HepG2 (cell line): ENCODE measurements around the gene GRIN3B. TPM values are rescaled to one million over a fixed set of nuclear protein-coding genes. Genes with fewer than 3 reads are reported as not detected.

Experiments used
- ATAC-seq: fragments of 200-7000 bp; cut with Tn5 transposase; 3 replicates; pipeline ENCODE4 v1.9.1; 2020; ENCODE audit warnings: mild to moderate bottlenecking, moderate library complexity
- BruUV-seq: library from RNA; stranded (reverse); fragments of 400-500 nt; replicated peaks from 2 replicates; lab custom pipeline; 2021; lab: Mats Ljungman, UMichigan
- CTCF ChIA-PET: fragments of 300-600 bp; formaldehyde crosslinking; extraction: SDS; loops from one replicate; lab custom pipeline; 2021; ENCODE audit warnings: low total read pairs, inconsistent platforms, low intra/inter-chr PET ratio; lab: Yijun Ruan, JAX
- POLR2A ChIA-PET: fragments of 350-600 bp; sonication (Branson Sonifier 250); formaldehyde crosslinking; loops from one replicate; lab custom pipeline; 2020; ENCODE audit warnings: antibody characterized with exemption, inconsistent platforms; lab: Yijun Ruan, JAX
- DNase-seq: peaks from one replicate; pipeline ENCODE4 v3.0.0-alpha.2; 2015; ENCODE audit warnings: low spot score
- FAIRE-seq: peaks from 3 replicates; lab custom pipeline; 2011; peaks lifted over from hg19 to GRCh38; lab: Jason Lieb, UNC
- H2AFZ ChIP-seq: one replicate; pipeline ENCODE4 v1.6.1; 2011; ENCODE audit warnings: low read length, inconsistent platforms
- H3K27ac ChIP-seq: fragments of 300-600 bp; 3 replicates; pipeline ENCODE4 v1.8.0; 2011; ENCODE audit warnings: mixed run types, mild to moderate bottlenecking, mixed read lengths, low read length, inconsistent platforms; ENCODE audit not compliant: insufficient read depth; ENCODE audit errors: extremely low read length
- H3K27me3 ChIP-seq, 2 experiments: fragments of 200-600 bp in 1 of 2; 2 replicates in 1 of 2; 3 replicates in 1 of 2; pipeline versions ENCODE4 v1.6.0 to v1.8.0; 2011; ENCODE audit warnings: low read length in 2 of 2, mild to moderate bottlenecking in 2 of 2, moderate library complexity in 2 of 2, inconsistent platforms in 1 of 2; ENCODE audit not compliant: insufficient read depth in 2 of 2, control insufficient read depth in 1 of 2
- H3K36me3 ChIP-seq, 2 experiments: fragments of 200-600 bp in 1 of 2; replicated peaks in 1 of 2; 2 replicates in 1 of 2; 3 replicates in 1 of 2; pipeline versions ENCODE4 v1.5.1 to v1.8.0; 2011; ENCODE audit warnings: low read length in 2 of 2, inconsistent platforms in 1 of 2; ENCODE audit not compliant: insufficient read depth in 2 of 2, control insufficient read depth in 1 of 2
- H3K4me1 ChIP-seq: 2 replicates; pipeline ENCODE4 v1.5.1; 2012; ENCODE audit warnings: low read length, inconsistent platforms; ENCODE audit not compliant: insufficient read depth
- H3K4me2 ChIP-seq: 2 replicates; pipeline ENCODE4 v1.6.0; 2011; ENCODE audit warnings: low read depth, low read length, inconsistent platforms
- H3K4me3 ChIP-seq, 3 experiments: fragments of 200-600 bp in 1 of 3; sonication (generic), shearing (Covaris generic) in 1 of 3; replicated peaks in 1 of 3; 2 replicates each; pipeline ENCODE4 v1.5.1; 2011 to 2016; ENCODE audit warnings: low read length in 3 of 3, inconsistent platforms in 2 of 3, low read depth in 2 of 3, mild to moderate bottlenecking in 2 of 3, control low read depth in 1 of 3, mixed read lengths in 1 of 3; ENCODE audit not compliant: insufficient read depth in 1 of 3
- H3K79me2 ChIP-seq: one replicate; pipeline ENCODE4 v1.6.1; 2011; ENCODE audit warnings: low read length, inconsistent platforms; ENCODE audit not compliant: insufficient read depth
- H3K9ac ChIP-seq: 2 replicates; pipeline ENCODE4 v1.6.0; 2011; ENCODE audit warnings: mild to moderate bottlenecking, low read depth, low read length, inconsistent platforms; ENCODE audit not compliant: insufficient read depth
- H3K9me3 ChIP-seq: 2 replicates; pipeline ENCODE4 v1.5.1; 2012; ENCODE audit warnings: mild to moderate bottlenecking, low read length
- H4K20me1 ChIP-seq: 2 replicates; pipeline ENCODE4 v1.6.0; 2011; ENCODE audit warnings: inconsistent platforms, mild to moderate bottlenecking, low read length, moderate library complexity; ENCODE audit not compliant: insufficient read depth
- GTF3A ChIP-seq: sonication (generic); formaldehyde crosslinking; conservative IDR thresholded peaks from 2 replicates; pipeline ENCODE4 v1.4.0; 2020; ENCODE audit warnings: mild to moderate bottlenecking, missing genetic modification reagents
- HDAC1 ChIP-seq: sonication (generic); formaldehyde crosslinking; IDR thresholded peaks from 2 replicates; pipeline ENCODE4 v1.5.1; 2020; ENCODE audit warnings: mild to moderate bottlenecking, missing genetic modification reagents
- HNF1B ChIP-seq: sonication (generic); formaldehyde crosslinking; IDR thresholded peaks from 2 replicates; pipeline ENCODE4 v1.5.1; 2020; ENCODE audit warnings: mild to moderate bottlenecking, moderate library complexity, missing genetic modification reagents
- KAT7 ChIP-seq: IDR thresholded peaks from 2 replicates; pipeline ENCODE4 v1.6.1; 2018; ENCODE audit warnings: borderline replicate concordance, missing compliant biosample characterization
- RBAK ChIP-seq: sonication (generic); formaldehyde crosslinking; IDR thresholded peaks from 2 replicates; pipeline ENCODE4 v1.5.1; 2020; ENCODE audit warnings: mild to moderate bottlenecking, missing genetic modification reagents
- SOX13 ChIP-seq, 3 experiments: fragments of 450-650 bp in 1 of 3; sonication (generic) in 1 of 3; formaldehyde crosslinking in 1 of 3; IDR thresholded peaks in 2 of 3; conservative IDR thresholded peaks in 1 of 3; 2 replicates each; pipeline versions ENCODE4 v1.5.0 to v1.6.1; 2016 to 2020; ENCODE audit warnings: antibody characterized with exemption in 1 of 3, mild to moderate bottlenecking in 1 of 3, missing compliant biosample characterization in 1 of 3, missing genetic modification reagents in 1 of 3, moderate library complexity in 1 of 3
- TAF1 ChIP-seq: sonication (generic); formaldehyde crosslinking; IDR thresholded peaks from 2 replicates; pipeline ENCODE4 v1.4.0; 2020; ENCODE audit warnings: missing genetic modification reagents
- TBL1XR1 ChIP-seq: fragments of 150-350 bp; IDR thresholded peaks from 2 replicates; pipeline ENCODE4 v1.6.1; 2014; ENCODE audit warnings: borderline replicate concordance, low read length; ENCODE audit not compliant: partially characterized antibody
- ZBTB49 ChIP-seq: sonication (generic); formaldehyde crosslinking; IDR thresholded peaks from 2 replicates; pipeline ENCODE4 v1.4.0; 2020; ENCODE audit warnings: missing genetic modification reagents, borderline replicate concordance
- ZNF280D ChIP-seq: sonication (generic); formaldehyde crosslinking; IDR thresholded peaks from 2 replicates; pipeline ENCODE4 v1.5.1; 2020; ENCODE audit warnings: mild to moderate bottlenecking, missing genetic modification reagents
- ZNF558 ChIP-seq: sonication (generic); formaldehyde crosslinking; IDR thresholded peaks from 2 replicates; pipeline ENCODE4 v1.9.0; 2022; ENCODE audit warnings: mild to moderate bottlenecking, missing genetic modification reagents, borderline replicate concordance
- ZNF749 ChIP-seq: sonication (generic); formaldehyde crosslinking; IDR thresholded peaks from 2 replicates; pipeline ENCODE4 v1.8.0; 2022; ENCODE audit warnings: mild to moderate bottlenecking, missing genetic modification reagents, moderate library complexity, borderline replicate concordance
- WGBS: methylation state at CpG from one replicate; pipeline ENCODE4 v1.1.6; 2017; ENCODE audit warnings: low lambda C conversion rate; 5-methylcytosine and 5-hydroxymethylcytosine counted together
- in situ Hi-C: cut with HindIII; loops from 2 replicates; pipeline ENCODE4 v1.10.0; 2017; ENCODE audit warnings: low pct_unique_long_range_greater_than_20kb; ENCODE audit not compliant: extremely low pct_ligation_motif_present
- intact Hi-C: fragments of 100-400 bp; cut with micrococcal nuclease; formaldehyde crosslinking; loops from one replicate; pipeline ENCODE4 v1.10.0; 2022; ENCODE audit not compliant: unreplicated experiment
- polyA plus RNA-seq, 8 experiments: library from polyadenylated mRNA; depleted of rRNA in 3 of 8; stranded (reverse) in 7 of 8; unstranded in 1 of 8; fragments of >200 nt; fragmentation: Illumina TruSeq in 4 of 8; extraction: Trizol in 4 of 8; gene quantifications; 2 replicates each; pipeline versions ENCODE4 v1.2.1 to v1.2.3, GENCODE V29; 2011 to 2016; ENCODE audit warnings: low read depth in 4 of 8, missing spikeins in 1 of 8, mixed read lengths in 1 of 8; ENCODE audit not compliant: insufficient read depth in 1 of 8
- total RNA-seq, 5 experiments: library from RNA; depleted of rRNA; stranded (reverse); fragments of >200 nt; fragmentation: Illumina TruSeq; extraction: Trizol; gene quantifications; 2 replicates each; pipeline ENCODE4 v1.2.3, GENCODE V29; 2016; ENCODE audit warnings: low read depth in 1 of 5
- TF ChIP-seq, protein P1 (sequence below): IDR thresholded peaks from 2 replicates; pipeline ENCODE4 v1.6.1; 2016; ENCODE audit warnings: missing biosample characterization, missing genetic modification reagents, low read depth

GRIN3B gene
- total and polyA plus RNA-seq, 2 of the 13 experiments (the other 11 are each of a cell fraction or from before 2014, with no cell fraction given): 0.07 to 0.20 TPM

DNA sequence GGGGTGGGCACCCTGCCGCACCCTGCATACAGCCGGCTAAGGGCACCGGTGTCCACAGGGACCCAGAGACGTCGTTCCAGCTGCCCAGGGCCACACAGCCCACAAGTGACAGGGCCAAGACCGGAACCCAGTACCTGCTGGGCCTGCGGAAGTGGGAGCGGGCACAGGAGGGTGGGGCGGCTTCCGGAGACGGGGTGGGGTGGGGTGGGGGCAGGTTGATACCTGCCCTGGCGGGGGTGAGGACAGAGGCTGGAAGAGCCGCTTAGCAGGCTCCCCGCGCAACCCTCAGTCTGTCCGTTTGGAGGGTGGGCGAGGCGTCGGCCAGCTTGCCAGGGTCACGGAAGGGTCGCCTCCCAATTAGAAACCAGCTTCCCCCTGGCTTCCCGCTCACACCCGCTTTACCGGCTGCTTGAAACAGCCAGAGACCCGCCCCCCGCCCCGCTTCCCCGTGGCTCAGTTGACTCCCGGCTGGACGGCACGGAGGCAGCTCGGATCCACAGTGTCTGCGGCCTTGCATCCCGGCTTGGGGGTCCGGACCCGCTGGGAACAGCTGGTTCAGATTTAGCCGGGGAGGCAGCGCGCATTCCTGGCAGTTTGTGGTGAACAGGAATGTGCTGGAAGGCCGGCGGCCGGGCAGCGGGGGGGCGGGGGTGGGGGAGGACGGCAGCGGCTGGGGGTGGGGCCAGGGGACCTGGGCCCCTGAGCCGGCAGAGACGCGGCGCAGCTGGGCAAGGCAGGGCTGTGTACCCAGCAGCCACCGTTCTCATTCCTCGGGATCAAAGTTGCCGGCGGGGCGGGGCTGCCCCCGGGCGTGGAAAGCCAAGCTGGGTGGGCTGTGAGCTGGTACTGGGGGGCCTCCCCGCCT is 28.1 kb downstream of the GRIN3B start:
- ATAC-seq: peak; percentile 69
- Histone ChIP-seq H4K20me1 (0 out of 2 replicates have a peak, but pooled peaks cover 2% of the 10 kb centered on the region), H3K4me2 (peak overlapping the region; percentile 97), H3K36me3 (peaks cover 12 to 22% of the 10 kb centered on the region in 2 experiments), H3K4me1 (peaks cover 13% of the 10 kb centered on the region; the same call in 1 of the 2 replicates), H3K4me3 (peak overlapping the region; percentile 66 to 93 (median 82)), H3K79me2 (peaks cover 27% of the 10 kb centered on the region), H3K9ac (peak overlapping the region; percentile 89), H3K9me3 (no peaks in the 10 kb centered on the region), H2AFZ (no peak overlapping the region), H3K27me3 (no peaks in the 10 kb centered on the region; a peak in 1 of 5 replicates), H3K27ac (peak overlapping the region; percentile 80)
- DNase-seq: peak; percentile 83
- intact Hi-C loops: no loop called here
- POLR2A ChIA-PET: interaction anchor here (0.6 to 6.7 kb wide), 12 partner anchors 8 to 239 kb away, joined by 3 to 71 read pairs (median 4); partner anchors contain the start of genes ABCA7 and GPX4
- CTCF ChIA-PET: no interaction called here
- no peak for FAIRE-seq
- in situ Hi-C loops: no loop called here
- 0% methylated on average over 15 of the region's 58 CpGs for WGBS
- BruUV-seq: no TSS peak
- TF ChIP-seq HDAC1 (CRISPR knock-in tag) (peak; percentile 62; the same call in 1 of the 2 replicates), ZNF749 (CRISPR knock-in tag) (no peak), ZNF558 (CRISPR knock-in tag) (no peak), ZBTB49 (CRISPR knock-in tag) (no peak), HNF1B (no peak), SOX13 (IDR thresholded peaks at IDR 0.05) (no peak), SOX13 (CRISPR knock-in tag; conservative IDR thresholded peaks at IDR 0.05 in 1 of 2, IDR thresholded peaks at IDR 0.05 in 1 of 2) (no peak), KAT7 (no peak), GTF3A (no peak), TAF1 (CRISPR knock-in tag) (peak; percentile 40), ZNF280D (CRISPR knock-in tag) (no peak), RBAK (CRISPR knock-in tag) (no peak), TBL1XR1 (peak; percentile 8)
- TF ChIP-seq, protein P1, sequence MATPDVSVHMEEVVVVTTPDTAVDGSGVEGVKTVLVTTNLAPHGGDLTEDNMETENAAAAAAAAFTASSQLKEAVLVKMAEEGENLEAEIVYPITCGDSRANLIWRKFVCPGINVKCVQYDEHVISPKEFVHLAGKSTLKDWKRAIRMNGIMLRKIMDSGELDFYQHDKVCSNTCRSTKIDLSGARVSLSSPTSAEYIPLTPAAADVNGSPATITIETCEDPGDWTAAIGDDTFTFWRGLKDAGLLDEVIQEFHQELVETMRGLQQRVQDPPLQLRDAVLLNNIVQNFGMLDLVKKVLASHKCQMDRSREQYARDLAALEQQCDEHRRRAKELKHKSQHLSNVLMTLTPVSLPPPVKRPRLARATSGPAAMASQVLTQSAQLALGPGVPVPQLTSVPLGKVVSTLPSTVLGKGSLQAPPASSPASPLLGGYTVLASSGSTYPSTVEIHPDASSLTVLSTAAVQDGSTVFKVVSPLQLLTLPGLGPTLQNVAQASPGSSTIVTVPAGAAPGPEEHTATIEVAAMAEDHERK: no peak
